Stimulated activated CD4-positive, alpha-beta T cell treated with anti-CD3 and anti-CD28 coated beads, Interleukin-2, amount 100 ng/mL, for 48 hours (primary cell): ENCODE measurements around the gene PHF12.
A peak's percentile ranks its signal among the peaks of the same experiment; 100 is the strongest.
"Not testable (repeated sequence)": the region's sequence is repeated elsewhere in the genome, so short reads cannot be mapped to it uniquely, and the experiment has no call there.

ENCODE experiments used
- DNase-seq, 2 donors: peaks; one replicate each; pipeline ENCODE4 v3.0.0-alpha.2; 2020

The PHF12 gene

GRCh38 chr17:28951991-28952975, 965 bp upstream of the PHF12 start:
- DNase-seq: peak; percentile 84 to 87

GRCh38 chr17:28950752-28951427, 428 bp downstream of the PHF12 start:
- no peak for DNase-seq

GRCh38 chr17:28950017-28950751, 1.1 kb downstream of the PHF12 start:
- peak; percentile 40 for DNase-seq

DNA sequence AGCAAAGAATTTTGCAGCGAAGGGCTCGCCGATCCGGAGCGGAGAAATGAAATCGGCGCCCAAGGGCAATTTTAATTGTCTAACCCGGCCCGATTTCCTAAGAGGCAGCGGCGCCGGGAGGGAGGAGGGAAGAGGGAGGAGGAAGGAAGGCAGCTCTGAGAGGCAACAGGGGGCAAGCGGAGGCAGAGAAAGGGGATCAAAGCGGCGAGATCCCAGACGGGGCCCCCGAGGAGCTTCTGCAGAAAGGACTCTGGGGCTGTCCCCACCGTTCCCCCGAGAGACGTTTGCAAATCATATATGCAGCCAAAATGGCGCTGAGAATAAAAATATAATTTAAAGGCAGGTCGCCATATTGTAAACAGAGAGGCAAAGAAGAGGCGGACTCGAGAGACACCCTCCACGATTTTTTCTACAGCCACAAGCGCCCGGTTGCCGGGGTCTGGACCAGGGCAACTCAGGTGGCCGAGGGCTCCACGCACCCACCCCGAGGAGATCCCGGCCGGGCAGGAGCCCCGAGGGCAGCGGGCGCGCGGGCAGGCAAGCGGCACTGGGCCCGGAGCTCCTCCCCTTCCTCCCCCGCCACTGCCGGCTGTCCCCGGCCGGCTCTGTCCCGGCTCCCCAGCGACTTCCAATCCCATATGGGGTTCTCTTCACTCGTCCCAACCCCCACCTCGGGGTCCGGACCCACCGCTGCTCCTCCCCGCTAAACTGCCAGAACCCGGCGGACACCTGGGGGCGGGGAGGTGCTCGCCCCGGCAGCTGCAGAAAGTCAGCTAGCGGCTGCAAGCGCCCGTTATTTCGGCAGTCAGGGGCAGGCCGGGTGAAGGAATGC, 1.9 kb downstream of the PHF12 start:
- DNase-seq: peak; percentile 52 to 56

DNA sequence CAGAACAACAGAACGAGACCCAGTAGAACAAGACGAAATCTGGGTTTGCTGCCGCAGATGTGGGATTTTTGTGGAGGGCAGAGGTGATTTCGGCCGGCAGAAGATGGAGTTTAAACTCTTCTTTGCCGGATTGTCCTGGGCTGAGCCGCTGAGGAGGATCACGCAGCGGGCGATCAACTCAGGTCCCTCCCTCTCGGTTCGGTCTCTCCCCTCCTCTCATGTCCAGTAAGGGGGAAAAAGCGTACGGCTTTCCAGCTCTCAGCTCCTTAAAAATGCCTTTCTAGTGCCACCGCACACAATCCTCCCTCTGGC, 2.5 kb downstream of the PHF12 start:
- DNase-seq: no peak

DNA sequence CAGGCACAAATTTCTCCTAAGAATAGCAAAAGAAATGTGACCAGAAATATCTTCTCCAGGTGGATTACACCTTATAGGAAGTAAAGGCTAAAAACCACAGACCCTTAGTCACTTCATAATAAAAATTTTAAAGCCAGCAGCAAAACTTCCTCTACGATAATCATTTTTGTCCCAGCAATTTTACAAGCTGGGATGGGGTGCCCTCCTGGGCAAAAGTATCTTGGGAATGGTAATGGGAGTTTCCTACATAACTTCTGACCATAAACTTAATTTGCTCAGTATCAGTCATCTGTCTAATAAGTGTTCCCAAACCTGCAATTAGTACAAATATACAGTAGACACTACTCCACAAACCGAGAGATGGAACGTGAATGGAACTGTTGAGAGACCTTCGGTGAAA, 3.0 kb downstream of the PHF12 start:
- no peak for DNase-seq

GRCh38 chr17:28947639-28948038, 3.7 kb downstream of the PHF12 start:
- DNase-seq: no peak

DNA sequence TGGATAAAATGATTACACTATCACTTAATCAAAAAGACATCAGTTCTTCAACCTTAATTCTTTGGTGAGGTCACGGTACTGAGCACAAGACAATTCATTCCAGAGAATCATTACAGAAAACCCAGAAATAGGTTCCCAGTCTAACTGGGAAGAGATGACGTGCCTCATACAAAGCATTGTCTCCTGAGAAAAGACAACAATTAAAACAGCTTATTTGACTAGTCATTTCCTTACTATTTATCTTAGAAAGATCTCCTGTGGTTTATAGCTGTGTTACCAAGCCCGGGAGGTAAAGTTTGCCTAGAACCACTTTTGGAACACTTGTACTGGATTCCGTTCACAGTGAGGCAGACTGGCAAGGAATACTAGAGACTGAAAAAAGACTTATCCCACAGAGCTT, 5.1 kb downstream of the PHF12 start:
- DNase-seq: no peak

DNA sequence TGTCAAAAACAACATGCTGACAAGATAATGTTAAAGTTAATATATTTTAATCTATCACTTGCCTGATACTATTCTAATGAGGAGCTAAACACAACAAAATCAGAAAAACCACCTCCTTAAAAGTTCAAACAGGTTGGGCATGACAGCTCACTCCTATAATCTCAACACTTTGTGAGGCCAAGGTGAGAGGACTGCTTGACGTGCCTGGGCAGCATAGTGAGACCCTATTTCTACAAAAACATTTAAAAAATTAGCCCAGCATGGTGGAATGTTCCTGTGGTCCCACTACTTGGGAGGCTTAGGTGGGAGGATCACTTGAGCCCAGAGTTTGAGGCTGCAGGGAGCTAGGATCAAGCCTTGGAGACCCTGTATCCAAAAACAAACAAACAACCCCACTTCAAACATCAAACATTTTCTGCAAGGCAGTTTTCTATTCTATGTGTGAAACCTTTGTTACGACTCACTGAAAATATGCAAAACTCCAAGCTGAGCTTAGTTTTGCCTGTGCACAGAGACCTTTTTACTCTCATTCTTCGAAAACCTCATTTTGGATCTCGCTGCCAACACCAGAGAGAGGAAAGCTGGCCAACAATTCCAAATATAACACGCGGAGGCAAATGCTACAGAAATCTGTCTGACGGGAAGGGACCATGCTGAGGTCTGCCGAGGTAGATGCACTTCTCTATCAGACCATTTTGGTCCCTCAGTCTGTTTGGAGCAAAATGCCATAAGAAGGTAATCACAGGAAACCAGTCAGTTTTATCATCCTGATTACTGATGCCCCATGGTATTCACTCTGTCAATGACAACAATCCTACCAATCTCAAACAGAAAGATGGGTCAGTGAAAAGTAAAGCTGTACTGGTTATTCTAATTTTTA, 6.2 kb downstream of the PHF12 start:
- DNase-seq: no peak

GRCh38 chr17:28944343-28944742, 7.0 kb downstream of the PHF12 start:
- no peak for DNase-seq

DNA sequence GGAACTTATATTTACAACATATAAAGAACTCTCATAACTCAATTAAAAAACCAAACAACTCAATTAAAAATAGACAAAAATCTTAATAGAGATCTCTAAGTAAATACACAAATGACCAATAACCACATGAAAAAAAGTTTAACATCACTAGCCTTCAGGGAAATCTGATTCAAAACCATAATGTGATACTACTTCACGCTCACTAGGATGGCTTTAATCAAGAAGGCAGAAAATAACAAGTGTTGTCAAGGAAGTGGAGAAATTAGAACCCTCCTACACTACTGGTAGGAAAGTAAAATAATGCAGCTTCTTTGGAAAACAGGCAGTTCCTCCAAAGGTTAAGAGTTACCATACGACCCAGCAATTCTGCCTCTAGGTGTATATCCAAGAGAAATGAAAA, 8.4 kb downstream of the PHF12 start:
- no peak for DNase-seq

GRCh38 chr17:28941251-28941650, 10.1 kb downstream of the PHF12 start:
- DNase-seq: no peak

DNA sequence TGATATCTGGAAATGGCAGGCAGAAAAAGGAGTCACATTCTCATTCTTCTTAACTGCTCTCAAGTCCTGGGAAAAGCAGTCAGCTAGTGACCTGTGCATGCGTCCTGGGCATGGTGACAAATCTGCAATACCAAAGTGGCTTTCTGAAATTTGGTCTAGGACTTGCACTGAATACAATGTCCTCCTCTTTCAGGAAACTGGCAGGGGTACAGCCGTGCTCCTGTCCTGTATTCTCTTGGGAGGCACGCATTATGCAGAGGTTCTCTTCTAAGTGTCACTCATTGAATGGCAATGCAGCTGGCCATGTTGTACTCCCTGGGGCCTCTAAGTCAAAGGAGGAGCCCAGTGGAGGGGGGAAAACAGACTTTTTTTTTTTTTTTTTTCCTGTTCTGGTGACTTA, 10.6 kb downstream of the PHF12 start:
- no peak for DNase-seq

DNA sequence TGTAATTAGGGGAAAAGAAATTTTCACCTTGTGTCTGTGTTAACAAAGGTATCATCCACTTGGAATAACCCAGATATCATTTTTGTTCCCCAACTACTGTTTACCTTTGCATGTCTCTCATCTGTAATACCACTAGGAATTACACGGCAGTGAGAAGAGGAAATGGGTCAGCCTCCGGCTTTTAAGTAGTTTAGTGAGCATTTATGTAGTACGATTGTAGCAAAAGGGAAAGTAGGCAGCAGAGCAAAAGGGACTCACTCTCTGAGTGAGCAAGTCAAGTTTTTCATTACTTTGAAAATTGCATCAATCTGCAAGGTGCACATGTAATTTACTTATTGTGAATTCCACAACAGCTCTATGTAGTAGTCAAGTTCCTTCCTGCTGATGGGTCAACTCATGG, 11.2 kb downstream of the PHF12 start:
- no peak for DNase-seq

DNA sequence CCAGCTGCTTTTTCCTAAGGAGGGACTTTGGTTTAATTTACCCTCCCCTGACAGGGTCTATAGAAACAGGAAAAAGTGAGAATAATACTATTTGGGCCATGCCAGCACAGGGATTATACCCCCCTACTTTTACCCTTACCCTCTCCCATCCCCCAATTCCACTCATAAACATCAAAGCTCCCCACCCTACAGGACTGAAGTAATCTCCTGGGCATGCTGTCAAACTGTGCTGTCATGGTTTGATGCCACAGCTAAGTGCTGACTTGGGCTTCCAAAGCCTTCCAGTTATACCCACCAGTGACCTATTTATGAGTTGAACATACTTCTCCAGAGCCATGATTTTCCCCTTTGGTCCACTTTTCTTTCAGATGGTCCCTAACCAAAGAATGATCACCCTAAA, 12.8 kb downstream of the PHF12 start:
- no peak for DNase-seq

DNA sequence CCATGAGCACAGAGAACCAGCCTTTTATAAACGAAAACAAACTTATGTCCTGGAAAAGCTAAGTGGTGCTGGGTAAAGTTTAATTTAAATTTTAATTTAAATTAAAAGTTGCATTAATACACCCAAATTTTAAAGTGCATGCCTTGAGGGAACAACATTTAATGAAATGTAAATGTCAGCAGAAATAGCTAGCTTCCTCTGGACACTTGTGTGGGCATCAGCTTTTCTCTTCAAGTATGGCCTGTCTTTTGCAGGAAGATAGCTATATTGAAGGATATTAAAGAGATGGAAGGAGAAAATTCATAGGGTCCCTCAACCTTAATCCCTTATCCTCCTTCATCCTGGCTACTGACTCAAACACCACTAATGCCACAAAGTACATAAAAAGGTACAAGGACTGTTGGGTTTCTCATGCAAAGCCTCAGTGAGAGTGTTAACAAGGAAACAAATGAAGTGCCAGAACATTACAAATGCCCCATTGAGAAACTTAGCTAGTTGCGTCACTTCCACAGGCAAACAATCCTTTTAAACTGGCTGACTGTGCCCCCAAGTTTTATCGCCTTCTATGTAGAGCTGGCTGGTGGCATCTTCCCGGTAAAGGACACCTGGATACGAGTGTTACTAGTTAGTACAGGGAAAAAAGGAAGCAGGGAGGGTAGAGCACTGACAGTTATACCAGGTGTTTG, 14.1 kb downstream of the PHF12 start:
- no peak for DNase-seq

DNA sequence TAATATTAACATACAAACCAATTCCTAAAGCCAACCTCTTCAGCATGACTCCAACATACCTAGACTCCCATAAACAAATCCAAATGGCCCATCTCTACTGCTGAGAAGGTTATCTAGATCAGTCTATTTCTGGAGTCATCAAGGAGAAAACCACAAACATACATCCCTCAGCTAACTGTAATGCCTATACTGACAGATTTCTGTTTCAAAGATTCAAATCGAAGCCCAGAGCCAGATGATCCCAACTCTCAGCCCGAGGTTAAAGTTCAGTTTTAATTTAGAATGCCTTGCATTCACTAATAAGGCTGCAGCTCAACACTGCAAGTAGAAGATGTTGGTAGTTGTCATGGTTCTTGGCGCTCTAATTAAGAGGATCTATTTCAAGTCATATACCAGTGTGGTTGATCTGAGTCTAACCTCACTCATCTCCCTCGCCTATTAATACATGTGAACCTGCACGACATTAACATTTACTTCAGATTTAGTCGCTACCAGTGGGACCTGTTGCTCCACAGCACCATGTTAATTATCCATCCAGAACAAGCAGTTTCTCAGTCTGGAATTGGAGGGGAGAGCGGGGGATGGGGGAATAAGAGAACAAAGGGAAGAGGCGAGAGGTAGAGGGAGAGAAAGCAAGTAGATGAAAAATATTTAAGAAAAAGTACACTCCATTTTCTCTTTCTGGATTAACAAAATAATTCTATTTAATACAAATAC, 15.4 kb downstream of the PHF12 start:
- DNase-seq: no peak

DNA sequence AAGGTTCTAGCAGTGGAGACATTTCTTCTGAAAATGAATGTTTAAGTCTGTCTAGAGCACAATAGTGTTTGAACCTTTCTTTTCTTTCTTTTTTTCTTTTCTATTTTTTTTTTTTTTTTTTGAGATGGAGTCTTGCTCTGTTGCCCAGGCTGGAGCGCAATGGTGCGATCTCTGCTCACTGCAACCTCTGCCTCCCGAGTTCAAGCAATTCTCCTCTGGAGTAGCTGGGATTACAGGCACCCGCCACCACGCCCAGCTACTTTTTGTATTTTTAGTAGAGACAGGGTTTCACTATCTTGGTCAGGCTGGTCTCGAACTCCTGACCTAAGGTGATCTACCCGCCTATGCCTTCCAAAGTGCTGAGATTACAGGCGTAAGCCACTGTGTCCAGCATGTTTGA, 16.8 kb downstream of the PHF12 start:
- DNase-seq: not testable (repeated sequence)

DNA sequence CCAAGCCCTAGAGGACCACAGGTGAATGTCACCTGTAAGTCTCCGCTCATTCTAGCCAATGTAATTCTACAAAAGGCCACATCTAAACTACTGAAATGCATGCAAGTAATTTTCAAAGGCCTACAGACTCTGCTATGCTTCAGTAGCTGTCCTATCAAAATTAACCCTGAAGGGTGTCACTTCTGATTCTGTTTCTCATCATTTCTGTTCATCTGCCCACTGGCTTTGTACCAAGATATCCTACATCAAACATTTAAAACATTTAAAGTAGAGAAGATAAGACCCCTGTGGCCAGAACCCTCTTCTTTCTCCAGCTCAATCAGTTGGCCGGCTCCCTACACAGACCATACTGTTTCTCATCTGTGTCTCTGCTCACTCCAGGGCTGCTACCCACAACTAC, 21.5 kb downstream of the PHF12 start:
- no peak for DNase-seq

- DNase-seq: peak in 1 of 2 donors; percentile 21
Measured at GRCh38 chr17:28928061-28928460, 23.3 kb downstream of the PHF12 start.
